ENCODE data around the gene CCDC57. TPM values are rescaled to one million over a fixed set of nuclear protein-coding genes. Genes with fewer than 3 reads are reported as not detected.

CCDC57 gene
- total RNA-seq, 1 donor from 2014 or later: 56.9 TPM

DNA sequence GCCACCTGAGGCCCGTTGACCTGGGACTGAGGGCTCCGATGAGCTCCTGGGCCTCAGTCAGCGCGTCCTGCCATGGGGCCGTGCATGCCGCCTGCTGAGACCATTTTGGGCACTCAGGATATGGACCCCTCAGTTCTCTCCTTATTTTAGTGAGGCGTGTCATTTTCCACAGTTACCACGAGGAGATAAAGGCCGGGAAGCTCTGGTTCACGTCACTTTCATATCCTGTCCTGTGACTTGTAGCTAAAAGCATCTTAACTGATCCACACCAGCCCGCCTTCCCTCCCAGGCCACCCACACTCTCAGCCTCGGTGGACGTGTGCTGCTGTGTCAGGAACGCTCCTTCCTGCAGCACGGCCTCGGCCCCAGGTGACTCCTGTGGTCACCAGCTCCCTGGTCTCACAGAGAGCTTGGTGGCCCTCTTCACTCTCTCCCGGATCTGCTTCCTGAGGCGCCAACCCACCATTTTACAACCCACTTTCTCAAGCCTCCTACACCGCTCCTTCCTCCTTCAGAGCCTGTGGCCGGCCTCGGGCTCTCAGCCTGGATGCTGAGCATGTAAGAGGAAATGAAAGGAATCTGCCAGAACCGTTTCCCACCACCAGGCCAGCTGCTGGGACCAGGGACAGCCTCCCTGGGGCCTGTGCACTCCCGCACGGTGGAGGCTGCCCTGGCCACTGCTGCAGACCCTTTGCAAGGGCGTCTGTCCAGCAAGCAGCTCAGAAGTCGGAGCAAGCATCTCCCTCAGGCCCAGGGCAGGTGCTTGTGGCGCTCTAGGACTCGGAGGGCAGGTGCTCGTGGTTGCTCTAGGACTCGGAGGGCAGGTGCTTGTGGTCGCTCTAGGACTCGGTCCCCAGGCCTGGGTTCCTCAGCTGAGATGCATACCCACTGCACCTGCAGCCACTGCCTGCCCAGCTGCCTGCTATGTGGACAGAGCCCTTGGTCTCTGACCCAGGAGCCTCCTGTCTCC, 90.7 kb downstream of the CCDC57 start:
- DNase-seq (ENCODE audit: low spot score): no peak

DNA sequence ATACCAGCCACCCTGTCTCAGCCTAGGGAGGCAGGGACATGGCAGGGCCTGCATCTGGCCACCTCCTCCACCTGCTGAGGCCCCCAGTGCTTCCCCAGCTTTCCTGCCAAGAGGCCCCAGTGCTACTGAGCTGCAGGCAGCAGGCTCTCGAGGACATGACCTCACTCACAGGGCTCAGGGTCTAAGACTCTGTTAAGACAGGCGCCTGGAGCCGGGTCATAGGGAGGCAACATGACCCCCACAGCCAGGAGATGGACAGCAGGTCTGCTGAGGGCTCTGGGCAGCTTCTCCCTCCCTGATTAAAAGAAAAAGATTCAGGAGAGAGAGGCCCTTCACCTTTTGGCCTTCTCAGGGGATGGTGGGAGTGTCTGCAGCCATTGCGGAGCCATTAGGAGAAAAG, 91.4 kb downstream of the CCDC57 start:
- no peak for DNase-seq (ENCODE audit: low spot score)

DNA sequence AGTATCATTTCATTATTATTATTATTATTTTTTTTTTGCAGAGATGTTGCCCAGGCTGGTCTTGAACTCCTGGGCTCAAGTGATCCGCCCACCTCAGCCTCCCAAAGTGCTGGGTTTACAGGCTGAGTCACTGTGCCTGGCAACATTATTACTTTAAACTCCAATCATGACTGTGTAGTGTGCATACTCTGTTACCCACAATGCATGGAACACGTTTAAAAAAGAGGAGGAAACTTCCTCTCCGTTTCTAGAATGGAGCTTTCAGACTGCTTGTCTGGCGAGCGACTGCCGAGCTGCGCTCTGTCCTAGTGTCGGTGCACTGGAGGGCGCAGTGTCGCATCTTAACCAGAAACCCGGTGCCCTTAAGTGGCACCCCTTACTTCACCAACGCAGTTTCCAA, 92.5 kb downstream of the CCDC57 start:
- no peak for DNase-seq (ENCODE audit: low spot score)

- no peak for DNase-seq (ENCODE audit: low spot score)
Observed at GRCh38 chr17:82118815-82119380, 93.7 kb downstream of the CCDC57 start.

DNA sequence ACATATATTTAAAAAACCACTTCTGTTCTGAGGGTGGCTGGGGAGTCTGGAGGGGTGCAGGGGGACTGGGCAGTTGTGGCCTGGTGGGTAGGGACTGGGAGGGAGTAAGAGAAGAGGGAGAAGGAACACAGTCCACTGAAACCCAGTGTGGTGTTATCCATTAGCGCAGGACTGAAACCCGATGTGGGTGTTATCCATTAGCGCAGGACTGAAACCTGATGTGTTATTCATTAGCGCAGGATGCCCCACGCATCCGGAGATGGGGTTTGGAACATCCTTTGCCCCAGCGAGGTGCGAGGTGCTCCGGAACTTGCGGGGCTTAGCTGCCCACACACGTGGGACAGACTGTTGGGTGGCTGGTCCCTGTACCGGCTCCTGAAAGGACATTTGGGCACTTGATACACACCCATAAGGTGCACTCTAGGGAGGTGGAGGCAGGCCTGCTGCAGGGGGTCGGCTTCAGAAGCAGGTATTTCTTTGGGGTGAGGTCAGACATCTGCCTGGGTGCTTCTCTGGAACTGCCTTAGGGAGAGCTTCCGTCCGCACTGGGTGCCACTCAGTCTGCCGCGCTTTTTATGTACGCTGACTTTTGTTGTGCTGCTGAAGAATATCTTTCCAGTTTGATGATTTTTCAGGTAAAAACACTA, 94.4 kb downstream of the CCDC57 start:
- DNase-seq (ENCODE audit: low spot score): no peak

DNA sequence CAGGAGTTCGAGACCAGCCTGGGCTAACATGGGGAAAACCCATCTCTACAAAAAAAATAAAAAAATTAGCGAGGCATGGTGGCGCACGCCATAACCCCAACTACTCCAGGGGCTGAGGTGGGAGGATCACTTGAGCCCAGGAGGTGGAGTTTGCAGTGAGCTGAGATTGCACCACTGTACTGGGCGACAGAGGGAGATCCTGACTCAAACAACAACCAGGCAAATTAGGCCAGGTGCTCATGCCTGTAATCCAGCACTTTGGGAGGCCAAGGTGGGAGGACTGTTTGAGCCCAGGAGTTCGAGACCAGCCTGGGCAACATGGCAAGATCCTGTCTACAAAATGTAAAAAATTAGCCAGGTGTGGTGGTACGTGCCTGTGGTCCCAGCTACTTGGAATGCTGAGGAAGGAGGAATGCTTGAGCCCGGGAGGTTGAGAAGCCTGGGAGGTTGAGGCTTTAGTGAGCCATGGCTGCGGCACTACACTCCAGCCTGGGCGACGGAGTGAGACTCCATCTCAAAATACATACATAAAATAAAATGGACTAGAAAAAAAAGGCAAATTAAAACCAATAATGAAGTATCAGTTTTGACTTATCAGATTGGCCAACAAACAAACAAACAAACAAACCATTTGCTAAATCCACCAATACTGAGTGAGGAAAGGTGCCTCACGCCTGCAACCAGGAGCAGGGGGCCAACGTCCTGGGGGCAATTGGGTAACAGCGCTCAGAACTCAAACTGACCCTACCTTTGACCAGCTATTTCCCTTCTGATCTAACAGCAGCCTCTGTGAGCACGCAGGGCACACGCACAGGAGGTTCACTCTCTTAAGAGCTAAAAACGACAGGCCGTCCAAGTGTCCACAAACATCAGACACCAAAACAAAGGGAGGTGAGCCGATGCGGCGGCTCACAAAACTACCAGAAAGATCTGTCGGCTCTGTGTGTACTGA, 95.2 kb downstream of the CCDC57 start:
- no peak for DNase-seq (ENCODE audit: low spot score)

DNA sequence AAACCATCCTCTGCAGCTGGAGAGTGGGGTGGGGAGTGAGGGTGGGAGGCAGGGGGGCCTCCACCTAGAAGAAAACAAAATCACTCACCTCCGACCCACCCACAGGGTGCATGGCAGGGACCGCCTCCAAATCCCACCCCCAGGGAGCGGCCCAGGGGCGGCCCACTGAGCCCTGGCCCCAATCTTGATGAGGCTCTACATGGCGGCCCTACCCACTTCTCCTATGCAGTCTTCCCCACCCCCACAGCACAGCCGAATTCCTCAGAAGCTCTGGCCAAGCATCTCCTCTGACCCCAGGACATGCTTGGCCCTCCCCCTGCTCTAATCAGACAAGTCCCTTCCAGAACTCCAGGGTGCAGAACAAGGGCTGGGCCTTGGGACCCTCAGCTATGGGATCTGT, 96.4 kb downstream of the CCDC57 start:
- no peak for DNase-seq (ENCODE audit: low spot score)

DNA sequence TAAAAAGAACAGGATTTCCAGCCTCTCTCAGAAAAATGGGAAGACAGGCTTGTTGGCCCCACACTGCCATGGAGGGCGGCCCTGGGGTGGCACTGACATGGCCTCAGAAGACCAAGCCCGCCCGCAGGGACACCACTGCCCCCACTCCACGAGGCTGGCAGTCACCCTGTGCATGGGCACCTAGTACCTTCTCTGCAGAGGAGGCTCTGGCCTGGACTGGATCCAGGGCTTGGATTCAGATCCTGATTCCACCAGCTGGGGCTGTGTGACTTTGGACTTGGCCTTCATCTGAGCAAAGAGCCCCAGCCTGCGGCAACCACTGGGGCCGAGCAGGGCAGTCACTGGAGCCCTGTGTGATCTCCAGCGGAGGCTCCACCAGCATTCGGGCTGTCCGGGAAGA, 97.8 kb downstream of the CCDC57 start:
- no peak for DNase-seq (ENCODE audit: low spot score)

DNA sequence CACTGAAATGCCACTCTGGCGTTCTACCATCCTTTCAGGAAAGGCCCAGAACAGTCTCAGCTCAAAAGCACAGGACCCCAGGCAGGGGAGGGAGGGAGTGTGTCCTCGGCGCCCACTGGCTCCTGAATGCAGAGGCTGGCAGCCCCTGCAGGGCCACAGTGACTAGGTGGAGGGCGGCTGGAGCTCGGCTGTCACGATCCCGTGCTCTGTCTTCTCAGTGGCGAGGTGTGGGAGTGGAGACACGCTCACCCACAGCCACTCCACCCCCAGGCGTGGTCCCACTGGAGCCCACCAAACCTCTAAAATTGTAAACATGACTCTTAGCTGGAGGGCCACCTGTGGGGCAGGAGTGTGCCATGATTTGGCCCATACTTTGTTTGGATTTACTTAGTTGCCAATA, 98.2 kb downstream of the CCDC57 start:
- no peak for DNase-seq (ENCODE audit: low spot score)

DNA sequence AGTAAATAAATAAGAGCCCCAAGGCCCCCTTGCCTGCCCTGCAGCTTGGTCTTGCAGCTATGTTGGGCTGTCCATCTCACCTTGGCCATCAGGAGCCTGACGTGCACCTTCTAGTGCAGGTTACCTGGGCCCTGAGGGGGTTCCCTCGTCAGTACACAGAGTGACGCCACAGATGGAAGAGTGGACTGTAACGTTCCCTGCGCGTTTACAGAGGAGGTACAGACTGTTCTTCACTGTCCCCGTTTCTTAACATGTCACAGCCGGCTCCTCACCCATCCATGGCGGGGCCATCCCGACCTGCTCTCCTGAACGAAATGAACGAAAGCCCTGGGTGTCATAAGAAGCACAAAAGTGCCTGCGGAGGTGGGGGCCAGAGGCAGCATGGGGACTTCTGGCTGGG, 98.7 kb downstream of the CCDC57 start:
- DNase-seq (ENCODE audit: low spot score): no peak

DNA sequence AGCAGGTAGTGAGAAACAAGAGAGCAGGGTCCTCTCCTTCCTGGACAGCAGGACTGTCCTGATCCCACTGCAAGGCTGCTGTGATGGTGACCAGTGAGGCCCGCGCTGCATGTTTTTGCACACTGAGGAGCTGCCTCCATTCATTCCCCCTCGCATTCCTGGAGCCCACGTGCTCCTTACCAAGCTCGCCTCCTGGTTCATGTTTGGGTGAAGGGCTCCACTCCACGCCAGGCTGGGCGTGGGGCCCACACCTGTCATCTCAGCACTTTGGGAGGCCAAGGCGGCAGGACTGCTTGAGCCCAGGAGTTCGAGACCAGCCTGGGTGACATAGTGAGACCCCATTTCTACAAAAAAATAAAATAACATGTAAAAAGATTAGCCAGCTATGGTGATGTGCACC, 99.2 kb downstream of the CCDC57 start:
- no peak for DNase-seq (ENCODE audit: low spot score)

- DNase-seq (ENCODE audit: low spot score): no peak
Observed at GRCh38 chr17:82112914-82113311, 99.7 kb downstream of the CCDC57 start.

DNA sequence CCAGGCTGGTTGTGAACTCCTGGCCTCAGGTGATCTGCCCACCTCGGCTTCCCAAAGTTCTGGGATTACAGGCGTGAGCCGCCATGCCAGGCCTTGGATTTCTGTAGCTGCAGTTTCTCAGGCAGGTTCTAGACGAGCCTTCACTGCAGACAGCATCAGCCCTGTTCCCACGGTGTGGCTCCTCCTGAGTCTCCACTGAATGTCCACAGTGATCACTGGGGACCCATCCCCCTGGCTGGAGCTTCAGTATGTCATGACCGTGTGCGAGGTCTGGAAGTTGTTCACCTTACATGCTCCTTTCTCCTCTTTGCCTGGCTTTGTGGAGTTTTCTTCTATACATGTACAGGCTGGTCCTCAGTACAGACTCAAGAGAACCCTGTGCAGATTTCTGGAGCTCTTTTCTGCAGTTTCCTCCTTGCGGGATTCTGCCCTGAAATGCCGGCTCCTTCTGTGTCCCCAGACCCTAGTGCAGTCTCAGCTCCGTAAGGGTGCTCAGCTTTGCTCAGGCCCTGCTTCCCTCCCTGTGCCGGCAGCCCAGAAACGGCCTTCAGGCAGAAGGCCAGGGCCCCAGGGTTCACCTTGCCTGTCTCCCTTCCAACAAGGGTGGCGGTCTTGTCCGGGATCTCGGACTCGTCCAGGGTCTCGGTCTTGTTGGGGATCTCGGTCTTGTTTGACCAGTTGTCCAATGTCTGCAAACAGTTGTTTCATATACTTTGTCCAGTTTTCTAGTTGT, 100.3 kb downstream of the CCDC57 start:
- DNase-seq (ENCODE audit: low spot score): no peak

DNA sequence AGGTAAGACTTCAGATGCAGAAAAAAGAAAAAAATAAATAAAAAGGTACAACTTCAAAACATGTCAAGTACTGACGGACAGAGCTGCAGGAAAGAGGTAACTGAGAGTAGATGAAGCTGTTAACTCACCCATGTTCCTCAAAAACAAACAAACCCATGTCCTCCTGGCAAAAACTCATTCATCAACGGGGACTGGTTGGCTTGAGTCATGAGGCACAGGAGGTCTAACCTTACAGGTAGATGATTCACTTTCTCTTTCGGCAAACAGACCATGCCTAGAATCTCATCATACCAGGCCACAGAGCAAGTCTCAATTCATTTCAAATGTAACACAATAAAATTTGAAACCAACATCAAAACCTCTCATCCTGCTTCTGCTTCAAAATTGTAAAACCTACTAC, 102.3 kb downstream of the CCDC57 start:
- no peak for DNase-seq (ENCODE audit: low spot score)

GRCh38 chr17:82108961-82109475, 103.6 kb downstream of the CCDC57 start:
- no peak for DNase-seq (ENCODE audit: low spot score)

GRCh38 chr17:82108496-82108945, 104.1 kb downstream of the CCDC57 start:
- DNase-seq (ENCODE audit: low spot score): no peak

- no peak for DNase-seq (ENCODE audit: low spot score)
Observed at GRCh38 chr17:82108038-82108437, 104.6 kb downstream of the CCDC57 start.

DNA sequence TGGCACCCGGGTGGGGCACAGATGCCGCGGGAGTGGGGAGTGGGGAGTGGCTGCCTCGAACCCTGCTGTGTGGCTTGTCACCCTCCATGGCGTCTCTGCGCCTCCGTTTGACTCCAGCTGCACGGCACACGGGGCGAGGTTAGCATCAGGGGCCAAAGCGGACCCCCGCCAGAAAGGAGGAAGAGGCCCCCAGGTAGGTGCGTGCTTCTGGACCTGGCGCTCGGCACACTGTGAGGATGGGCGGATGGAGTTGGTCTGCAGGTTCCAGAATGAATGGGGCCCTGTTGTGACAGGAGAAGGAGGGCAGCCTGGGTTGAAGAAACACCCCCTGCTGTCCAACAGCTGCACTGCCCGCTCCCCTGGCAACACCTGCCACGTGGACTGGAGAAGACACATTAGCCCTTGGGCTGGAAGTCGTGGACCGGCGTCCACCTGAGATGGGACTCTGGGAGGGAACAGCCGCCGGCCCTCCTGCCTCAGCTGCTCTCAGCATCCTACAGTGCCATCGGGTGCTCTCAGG, 105.2 kb downstream of the CCDC57 start:
- DNase-seq (ENCODE audit: low spot score): no peak

DNA sequence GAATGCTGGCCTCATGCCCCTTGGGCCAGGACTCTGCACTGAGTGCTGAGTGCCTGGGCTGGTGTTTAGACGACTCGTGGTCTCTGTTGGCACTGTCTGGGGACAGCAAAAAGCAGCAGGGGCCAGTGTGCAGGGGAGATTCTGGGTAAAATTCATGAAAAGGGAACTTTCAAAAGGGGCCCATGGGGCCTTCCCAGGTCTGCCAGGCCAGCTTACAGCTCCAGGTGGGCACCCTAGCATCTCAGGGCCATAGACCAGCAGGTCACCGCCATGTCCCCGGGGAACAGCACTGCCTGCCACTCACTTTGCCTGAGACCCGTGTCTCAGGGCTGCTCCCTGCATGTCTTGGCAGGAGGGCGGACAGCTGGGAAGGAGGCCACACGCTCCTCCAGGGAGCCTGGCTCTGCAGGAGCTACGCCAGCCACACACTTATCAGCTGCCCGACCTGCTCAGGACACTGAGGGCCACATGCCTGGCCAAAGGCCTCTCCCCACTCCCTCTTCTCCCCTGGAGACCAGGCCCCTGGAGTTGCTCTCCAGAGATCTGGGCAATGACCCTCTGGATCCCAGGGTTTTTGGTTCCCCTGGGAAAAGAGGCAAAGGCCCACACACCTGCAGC, 105.8 kb downstream of the CCDC57 start:
- DNase-seq (ENCODE audit: low spot score): no peak

All from mucosa of gallbladder (tissue), 1 donor.